Measurements from ENCODE around the gene TWIST2. TPM values are rescaled to one million over a fixed set of nuclear protein-coding genes. Genes with fewer than 3 reads are reported as not detected.

The TWIST2 gene
- polyA plus RNA-seq, 4 donors = 4.2 to 7.2 (median 4.6) TPM

DNA sequence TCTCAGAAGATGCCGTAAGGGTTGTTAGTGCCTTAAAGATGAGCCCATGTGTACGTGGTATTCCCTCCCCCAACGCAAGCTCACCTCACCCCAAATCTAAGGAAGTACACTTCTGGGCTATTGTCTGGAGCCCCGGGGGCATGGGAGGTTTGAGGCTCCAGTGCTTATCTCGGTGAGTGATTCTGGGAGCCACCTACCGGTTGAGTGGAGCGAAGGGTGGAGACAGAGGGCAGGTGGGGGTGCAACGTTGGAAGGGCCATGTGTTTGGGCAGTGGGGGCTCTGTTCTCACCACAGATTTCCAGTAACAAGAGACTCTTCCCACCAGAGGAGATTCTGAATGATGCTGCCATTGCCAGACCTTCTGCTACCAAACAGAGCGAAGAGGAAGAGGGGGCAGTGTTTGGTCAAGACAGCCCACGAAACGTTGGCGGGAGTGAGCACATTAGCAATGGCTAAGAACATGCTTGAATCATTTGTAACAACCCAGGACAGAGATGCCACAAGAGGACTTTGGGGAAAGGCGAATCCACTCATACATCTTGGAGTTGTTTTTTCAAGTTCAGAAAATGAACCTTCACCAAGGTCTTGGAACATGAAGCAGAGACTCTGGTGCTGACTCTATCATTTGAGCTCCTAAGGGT is 38.7 kb downstream of the TWIST2 start:
- no peak for DNase-seq (ENCODE audit: low read depth in 4 of 4, low spot score in 2 of 4)

- DNase-seq (ENCODE audit: low read depth in 4 of 4, low spot score in 2 of 4) = no peak
Observed at GRCh38 chr2:238887616-238888015, 39.7 kb downstream of the TWIST2 start.

DNA sequence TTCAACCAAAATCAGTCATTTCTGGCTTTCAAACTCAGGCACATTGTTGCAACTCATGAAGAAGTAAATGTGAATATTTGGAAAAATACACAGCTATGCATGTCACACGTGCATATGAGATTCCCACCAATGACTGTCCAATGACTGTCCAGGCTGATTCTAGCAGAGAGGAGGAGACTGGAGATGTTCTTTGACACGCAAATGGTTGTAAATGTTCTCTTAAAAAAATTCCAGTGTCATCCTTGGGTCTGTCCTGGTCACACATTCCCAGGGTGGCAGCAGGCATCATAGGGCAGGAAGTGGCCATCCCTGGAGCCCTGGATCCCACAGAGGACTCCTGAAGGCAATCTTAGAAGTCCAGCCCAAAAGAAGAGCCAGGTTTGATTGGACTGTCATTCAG is 40.9 kb downstream of the TWIST2 start:
- no peak for DNase-seq (ENCODE audit: low read depth in 4 of 4, low spot score in 2 of 4)

- DNase-seq (ENCODE audit: low read depth in 4 of 4, low spot score in 2 of 4) = no peak
Observed at GRCh38 chr2:238890131-238890530, 42.2 kb downstream of the TWIST2 start.

- DNase-seq (ENCODE audit: low read depth in 4 of 4, low spot score in 2 of 4) = no peak
Observed at GRCh38 chr2:238890618-238891456, 43.0 kb downstream of the TWIST2 start.

GRCh38 chr2:238891457-238892203 is 43.7 kb downstream of the TWIST2 start:
- no peak for DNase-seq (ENCODE audit: low read depth in 4 of 4, low spot score in 2 of 4)

DNA sequence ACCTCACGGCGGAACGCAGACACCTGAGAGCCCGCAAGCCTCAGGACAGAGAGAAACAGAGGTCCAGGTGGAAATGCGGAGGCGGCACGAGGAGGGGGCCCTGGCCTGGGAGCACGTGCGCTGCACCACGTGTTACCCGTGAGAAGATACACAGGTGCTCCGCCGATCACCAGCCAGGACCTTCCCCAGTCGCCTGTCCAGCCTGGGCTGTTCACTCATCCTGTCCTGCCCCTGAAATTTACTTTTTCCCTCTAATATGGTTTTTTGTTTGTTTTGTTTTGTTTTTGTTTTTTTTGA is 44.3 kb downstream of the TWIST2 start:
- DNase-seq (ENCODE audit: low read depth in 4 of 4, low spot score in 2 of 4) = no peak

DNA sequence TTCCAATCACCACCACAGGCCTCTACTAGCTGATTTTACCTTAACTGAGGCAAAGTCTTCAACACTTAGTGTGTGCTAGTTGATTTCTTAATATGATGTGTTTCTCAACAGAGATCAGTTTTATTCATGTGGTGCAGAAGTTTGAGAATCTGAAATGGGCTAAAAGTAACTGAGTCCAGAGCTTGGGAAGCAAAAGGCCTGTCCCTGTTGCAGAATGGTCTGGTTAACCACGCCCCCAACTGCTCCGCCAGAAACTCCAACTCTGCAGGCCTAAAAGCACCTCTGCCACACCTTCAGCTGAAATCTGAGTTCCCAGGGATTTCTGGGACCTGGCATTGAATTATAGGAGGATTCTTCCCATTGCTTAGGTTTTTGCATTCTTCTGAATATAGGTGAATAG is 44.9 kb downstream of the TWIST2 start:
- DNase-seq (ENCODE audit: low read depth in 4 of 4, low spot score in 2 of 4) = no peak

DNA sequence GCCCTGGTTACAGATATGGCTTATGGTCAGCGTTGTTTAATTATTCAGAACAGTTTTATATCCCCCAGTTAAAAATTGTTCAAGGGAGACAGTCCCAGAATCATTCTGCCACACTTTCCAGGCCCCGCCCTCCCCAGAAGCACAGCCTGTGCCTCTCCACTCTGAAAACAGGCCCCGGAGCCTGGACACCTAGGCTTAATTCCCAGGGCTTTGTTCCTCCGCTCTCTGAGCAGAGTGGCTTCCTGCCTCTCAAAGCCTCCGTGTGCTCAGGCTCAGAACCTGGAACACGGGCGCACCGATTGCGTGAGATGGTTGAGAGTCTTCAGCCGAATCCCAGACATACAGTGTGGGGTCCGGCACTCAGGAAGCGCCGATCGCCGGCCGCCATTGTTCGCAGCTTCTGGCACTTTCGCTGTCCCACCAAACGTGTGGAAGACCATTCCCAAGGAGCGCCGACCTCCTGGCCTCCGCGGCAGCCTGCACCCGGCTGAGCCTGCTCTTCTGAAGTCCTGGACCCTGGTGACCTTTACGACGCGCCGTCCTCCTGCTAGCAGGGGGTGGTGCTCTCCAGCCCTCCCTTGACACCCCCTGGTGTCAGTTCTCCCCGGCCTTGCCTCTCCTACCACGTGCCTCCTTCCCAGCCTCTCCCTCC is 45.6 kb downstream of the TWIST2 start:
- DNase-seq (ENCODE audit: low read depth in 4 of 4, low spot score in 2 of 4) = no peak

DNA sequence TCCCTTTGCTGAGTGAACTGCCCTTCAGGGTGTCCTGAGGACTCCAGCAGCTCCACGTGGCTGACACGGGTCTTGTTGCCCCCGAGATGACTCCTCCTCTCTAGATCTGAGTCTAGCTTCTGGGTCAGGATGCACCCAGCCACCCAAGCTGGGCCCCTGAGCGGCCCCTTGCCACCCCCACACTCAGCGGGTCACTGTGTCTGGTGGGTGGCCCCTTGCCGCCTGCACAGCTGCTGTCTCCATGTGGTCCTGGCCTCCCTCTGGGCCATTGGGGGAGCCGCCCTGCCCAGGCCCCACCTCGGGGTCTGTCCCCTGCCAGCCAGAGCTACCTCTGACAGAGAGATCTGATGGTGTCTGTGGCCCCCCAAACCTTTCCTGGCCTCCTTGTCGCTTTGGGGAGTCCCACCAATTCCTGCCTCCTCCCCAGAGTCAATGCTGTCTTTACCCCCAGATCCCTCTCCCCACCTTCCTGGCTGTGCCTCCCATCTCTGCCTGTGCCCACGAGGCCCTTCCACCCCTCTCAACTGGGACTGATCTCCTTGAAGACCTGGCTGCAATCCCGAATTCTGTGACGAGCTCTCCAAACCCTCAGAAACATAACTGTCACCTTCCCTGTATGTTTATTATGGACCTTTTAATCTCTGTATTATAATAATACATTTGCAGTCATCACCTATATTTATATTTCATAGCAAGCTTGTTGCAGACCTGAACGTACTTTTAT is 46.5 kb downstream of the TWIST2 start:
- DNase-seq (ENCODE audit: low read depth in 4 of 4, low spot score in 2 of 4) = no peak

DNA sequence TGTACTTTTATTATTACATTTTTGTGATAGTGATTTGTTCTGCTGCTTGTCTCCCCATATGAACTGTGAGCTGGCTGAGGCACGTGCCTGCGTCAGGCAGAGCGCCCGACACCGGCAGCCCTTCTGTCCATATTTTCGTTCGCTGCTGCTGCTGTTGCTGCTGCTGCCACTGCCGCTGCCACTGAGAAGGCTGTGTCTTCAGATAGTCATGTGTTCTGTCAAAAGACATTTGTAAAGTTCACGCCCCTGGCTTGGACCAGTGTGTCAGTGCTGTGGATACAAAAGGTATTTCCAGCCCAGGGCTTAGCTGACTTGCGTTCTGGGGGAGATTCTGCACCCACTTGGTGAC is 47.0 kb downstream of the TWIST2 start:
- no peak for DNase-seq (ENCODE audit: low read depth in 4 of 4, low spot score in 2 of 4)

- DNase-seq (ENCODE audit: low read depth in 4 of 4, low spot score in 2 of 4) = no peak
Observed at GRCh38 chr2:238895361-238895882, 47.5 kb downstream of the TWIST2 start.

DNA sequence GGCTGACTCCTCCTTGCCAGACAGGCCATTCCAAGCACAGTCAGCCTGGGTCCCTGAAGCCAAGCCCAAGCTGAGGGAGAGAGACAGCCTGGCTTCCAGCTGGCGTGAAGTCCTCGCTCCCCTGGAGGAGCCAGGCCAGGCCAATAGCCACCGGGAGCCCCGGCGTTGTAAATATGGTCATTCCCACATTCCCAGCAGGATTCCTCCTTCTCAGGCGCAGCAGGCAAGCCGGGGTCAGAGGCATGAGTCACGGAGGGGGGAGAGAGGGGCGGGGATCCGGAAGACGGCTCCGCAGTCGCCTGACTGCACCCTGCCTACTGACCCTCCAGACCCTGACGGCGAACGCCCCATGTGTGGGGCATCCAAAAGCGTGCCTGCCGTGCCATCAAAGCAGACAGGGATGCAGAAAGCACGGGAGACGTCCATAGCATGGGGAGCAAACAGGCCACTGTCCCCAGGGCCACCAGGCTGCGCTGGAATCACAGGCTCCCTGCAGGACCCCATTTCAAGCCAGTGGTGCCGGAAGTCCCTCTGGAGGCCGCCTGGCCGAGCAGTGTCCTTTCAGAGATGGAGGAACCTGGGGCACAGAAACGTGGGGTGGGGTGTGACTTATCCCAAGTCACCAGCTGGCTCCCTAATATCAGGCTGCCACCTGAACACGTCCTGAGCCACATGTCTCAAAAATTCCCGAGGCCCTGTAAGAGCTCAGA is 48.2 kb downstream of the TWIST2 start:
- no peak for DNase-seq (ENCODE audit: low read depth in 4 of 4, low spot score in 2 of 4)

DNA sequence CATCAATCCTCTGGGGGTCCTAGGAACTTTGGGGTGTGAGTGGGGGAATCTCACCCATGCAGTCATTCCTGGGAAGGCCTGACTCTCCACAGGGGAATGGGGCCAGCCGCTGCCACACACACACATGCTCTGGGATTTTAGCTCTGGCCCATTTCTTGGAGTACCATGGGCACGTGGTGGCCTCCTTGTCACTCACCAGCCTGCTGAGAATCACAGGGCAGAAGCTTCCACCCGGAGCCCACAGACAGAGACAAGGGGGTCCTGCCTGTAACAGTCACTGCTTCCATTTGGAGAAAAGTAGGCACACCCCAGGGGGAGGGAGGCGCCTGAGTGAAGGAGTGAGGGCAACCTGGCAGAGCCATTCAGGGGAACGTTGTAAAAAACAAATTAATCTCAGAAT is 48.8 kb downstream of the TWIST2 start:
- DNase-seq (ENCODE audit: low read depth in 4 of 4, low spot score in 2 of 4) = no peak

GRCh38 chr2:238897122-238897880 is 49.4 kb downstream of the TWIST2 start:
- no peak for DNase-seq (ENCODE audit: low read depth in 4 of 4, low spot score in 2 of 4)

DNA sequence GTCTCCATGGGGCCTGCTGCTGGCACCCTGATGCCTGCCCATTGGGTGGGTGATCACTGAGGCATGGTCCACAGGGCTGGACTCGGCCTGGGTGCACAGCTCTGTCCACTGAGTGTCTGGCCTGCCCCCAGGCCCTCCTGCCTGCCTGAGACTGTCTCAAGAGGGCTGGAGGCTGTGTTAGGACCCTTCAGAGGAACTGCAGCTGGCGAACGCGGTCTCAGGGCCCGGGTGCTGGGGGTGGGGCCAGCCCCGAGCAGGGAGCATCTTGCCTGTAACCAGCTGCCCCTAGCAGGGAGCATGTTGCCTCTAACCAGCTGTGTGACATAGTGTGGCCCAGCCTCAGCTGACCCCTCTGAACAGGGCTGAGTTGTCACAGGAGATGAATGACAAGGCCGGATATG is 50.0 kb downstream of the TWIST2 start:
- DNase-seq (ENCODE audit: low read depth in 4 of 4, low spot score in 2 of 4) = no peak

DNA sequence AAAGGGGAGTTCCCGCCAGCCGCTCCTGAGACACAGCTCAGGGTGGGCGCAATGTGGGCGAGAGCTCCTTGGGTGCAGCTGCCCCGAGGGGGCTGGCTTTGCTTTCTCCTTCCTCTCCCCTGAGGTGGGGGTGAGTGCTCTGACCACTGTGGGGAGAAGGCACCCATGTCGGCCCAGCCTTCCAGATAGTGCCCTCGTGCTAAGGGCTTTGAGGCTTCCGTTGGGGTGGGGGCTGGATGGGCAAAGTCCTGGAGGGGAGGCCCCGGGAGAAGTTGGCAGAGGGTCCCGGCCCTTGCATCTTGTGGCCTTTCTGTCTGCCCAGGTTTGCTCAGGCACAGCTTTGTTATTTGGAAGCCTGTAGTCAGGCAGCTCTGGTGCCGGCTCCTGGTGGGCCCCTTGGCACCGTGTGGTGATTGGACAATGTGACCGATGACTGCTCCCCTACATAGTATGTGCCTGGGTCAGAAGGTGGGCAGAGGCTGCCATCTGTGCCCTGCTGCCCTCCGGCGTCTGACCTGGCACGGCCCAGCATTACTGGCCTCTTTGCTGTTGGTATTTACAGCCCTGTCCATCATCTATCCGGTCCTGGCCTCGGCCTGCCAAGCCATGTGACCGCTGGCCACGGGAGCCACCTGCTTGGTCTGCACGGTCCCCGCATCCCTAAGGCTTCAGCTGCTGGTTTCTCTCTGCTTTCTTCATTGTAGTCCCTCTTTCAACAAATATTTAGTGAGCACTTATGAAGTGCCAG is 50.8 kb downstream of the TWIST2 start:
- no peak for DNase-seq (ENCODE audit: low read depth in 4 of 4, low spot score in 2 of 4)

DNA sequence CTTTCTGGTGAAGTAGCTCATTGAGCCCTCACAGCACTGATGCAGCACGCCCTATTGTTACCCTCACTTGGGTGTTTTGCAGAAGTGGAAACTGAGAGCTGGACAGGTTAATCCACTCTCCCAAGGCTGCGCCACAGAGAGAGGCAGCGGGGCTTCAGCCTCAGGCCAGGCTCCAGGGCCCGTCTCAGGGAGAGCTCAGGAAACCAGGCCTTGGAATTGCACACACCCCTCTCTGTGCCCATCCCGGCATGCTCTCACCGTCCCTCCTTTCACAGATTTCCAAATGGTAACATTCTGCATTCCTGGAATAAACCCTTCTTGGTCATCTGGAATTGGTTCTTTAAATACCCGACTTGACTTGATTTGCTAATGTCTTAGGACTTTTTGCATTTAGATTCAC is 51.5 kb downstream of the TWIST2 start:
- no peak for DNase-seq (ENCODE audit: low read depth in 4 of 4, low spot score in 2 of 4)

Data from left renal cortex interstitium (tissue), 4 donors.